SU-DHL-6 (cell line): ENCODE measurements around the gene RNASE8.

Experiments
- CTCF ChIP-seq: fragments of 200-600 bp; sonication (generic); IDR thresholded peaks from one replicate; pipeline ENCODE4 v1.5.1; 2017; ENCODE audit warnings: antibody characterized with exemption, mild to moderate bottlenecking, low read length, moderate library complexity; ENCODE audit not compliant: insufficient read depth, poor library complexity, severe bottlenecking
- EZH2phosphoT487 ChIP-seq: fragments of 200-600 bp; sonication (generic), shearing (Covaris generic); conservative IDR thresholded peaks from 2 replicates; pipeline ENCODE4 v1.6.1; 2018; ENCODE audit warnings: mild to moderate bottlenecking, antibody characterized with exemption, low read length, moderate library complexity, mixed read lengths

DNA sequence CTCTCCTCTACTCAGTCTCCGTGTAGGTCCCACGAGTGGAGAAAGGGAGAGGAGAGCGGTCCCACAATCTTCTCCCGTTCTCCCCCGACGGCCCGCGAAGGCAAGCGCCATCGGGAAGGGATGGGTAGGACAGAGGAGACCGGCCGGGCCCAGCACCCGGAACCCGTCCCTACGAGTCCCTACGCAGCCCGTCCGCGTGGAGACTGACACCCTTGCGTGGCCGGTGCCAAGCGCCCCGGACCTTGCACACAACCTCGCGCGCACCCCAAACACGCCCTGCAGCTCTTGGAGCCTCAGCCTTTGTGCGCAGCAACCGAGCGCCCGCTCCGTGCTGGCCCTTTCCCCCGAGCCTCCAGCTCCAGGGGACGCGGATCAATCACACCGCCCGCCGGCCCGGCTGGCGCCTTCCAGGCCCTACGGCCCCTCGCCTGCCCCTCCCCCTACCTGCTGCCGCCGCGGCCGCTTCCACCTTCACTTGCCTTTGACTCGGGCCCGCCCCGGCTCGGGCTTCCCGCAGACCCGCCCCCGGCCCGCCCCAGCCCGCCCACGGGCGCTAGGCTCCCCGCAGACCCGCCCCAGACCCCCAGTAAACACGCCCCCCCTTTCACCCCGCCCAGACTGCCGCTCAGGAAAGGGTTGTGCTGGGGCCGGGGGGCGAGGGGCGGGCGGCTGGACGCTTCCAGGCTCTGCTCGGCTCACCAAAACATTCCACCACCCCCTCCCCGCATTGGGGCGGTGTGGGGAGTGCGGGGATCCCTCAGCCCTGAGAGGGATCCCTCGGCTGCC lies 32.8 kb upstream of the RNASE8 start, which contains the start of gene NDRG2:
- TF ChIP-seq CTCF (no peak), EZH2phosphoT487 (no peak)
